Left forelimb (tissue), 1 donor: Measurements from ENCODE around the gene DENND1A.
"Not testable (repeated sequence)": the region's sequence is repeated elsewhere in the genome, so short reads cannot be mapped to it uniquely, and the experiment has no call there.

Source experiments
- DNase-seq: peaks from one replicate; pipeline ENCODE4 v3.0.0-alpha.2; 2018; ENCODE audit warnings: low spot score

DENND1A gene

DNA sequence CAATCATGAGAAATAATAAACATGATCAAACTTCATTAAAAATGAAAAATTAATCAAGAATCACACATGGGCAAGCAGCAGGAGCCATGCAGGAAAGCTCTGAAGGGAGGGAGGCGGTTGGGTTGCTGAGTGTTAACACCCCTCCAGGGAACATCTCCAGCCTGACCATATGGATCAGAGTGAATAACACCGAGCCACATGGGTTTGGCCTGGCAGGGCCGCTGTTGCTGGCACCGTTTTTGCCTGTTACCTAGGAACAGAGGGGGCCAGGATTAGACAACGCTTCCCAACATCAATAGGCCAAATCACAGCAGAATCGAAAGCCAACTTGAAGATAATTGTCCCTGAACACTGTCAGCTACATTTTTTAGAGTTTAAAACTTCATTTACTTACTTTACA, 160.2 kb downstream of the DENND1A start:
- no peak for DNase-seq

GRCh38 chr9:123763910-123764588, 165.9 kb downstream of the DENND1A start:
- no peak for DNase-seq

GRCh38 chr9:123761905-123762605, 167.9 kb downstream of the DENND1A start:
- DNase-seq: no peak

DNA sequence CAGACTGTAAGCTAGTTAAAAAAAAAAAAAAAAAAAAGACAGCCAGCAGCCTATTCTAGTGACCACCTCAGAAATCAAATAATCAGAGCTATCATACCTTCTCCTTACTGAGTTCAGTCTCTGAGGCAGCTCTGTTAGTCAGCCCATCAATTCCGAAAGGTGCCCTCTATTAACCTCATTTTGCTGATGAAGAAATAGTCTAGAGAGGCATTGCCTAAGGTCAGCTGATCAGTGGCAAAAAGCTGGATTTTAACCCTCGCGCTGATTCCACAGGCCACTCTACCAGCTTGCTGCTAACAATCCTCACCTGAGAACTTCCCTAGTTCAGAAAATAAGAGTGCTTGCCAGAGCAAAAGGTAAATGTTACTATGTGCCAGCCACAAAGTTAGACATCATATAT, 172.0 kb downstream of the DENND1A start:
- no peak for DNase-seq

DNA sequence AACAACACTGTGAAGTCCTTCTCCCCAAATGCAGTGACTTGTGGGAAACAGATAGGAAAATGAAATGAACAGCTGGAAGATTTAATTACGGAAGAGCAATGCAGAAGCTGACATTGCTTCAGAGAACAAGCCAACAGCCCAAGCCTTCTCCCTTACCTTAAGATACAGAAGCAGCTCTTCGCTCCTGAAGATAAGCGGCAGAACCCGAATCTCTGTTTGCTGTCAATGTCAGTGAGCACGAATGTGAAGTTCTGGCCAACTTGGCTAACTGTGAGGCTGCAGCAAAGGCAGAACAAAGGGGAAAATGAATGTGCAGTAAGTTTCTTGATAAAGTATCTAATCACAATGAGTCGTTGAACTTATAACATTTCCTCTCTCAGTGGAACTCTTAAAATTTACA, 172.4 kb downstream of the DENND1A start:
- DNase-seq: no peak

- no peak for DNase-seq
Observed at GRCh38 chr9:123756484-123757106, 173.3 kb downstream of the DENND1A start.

DNA sequence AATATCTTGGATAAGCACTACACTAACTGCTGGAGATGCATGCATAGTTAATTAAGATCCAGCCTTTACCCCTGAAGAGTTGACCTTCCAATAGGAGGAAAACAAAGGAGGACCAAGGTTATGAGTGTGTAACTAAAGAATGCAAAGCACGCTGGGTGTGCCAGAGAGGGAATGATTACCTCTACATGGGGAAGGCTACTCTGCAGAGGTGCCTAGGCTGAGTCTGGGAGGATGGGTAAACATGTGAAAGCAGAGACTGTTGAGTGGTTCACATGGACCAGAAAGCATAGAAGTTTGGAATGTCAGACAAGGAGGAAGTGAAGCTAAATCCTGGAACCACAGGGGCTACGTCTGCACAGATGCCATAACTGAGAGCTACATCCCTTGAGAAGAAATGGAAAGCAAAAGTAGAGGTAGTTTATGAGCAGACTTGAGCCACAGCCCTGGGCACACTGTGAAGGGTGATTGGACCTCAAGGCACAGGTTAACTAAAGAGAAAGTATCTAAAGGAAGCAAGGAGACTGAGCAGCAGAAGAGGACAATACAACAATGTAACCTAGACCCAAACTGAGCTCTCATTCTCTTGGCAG, 176.2 kb downstream of the DENND1A start:
- no peak for DNase-seq

DNA sequence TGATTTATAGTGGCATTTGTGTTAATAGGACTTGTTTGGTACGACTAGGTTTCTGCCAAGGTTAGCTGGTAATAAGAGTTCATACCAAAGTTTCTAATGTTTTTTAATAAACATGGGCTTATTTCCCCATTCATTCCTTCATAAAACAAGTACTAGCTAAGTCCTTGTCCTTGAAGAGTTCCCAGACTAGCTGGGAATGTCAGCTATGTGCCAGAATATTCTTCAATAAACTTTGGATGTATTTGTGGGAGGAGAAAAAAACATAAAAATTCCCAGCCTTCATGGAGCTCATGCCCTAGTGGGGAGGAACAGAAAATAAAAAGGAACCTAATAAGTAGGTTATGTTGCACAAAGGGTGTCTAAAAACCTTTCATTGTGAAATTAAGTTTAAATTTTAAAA, 176.9 kb downstream of the DENND1A start:
- no peak for DNase-seq

DNA sequence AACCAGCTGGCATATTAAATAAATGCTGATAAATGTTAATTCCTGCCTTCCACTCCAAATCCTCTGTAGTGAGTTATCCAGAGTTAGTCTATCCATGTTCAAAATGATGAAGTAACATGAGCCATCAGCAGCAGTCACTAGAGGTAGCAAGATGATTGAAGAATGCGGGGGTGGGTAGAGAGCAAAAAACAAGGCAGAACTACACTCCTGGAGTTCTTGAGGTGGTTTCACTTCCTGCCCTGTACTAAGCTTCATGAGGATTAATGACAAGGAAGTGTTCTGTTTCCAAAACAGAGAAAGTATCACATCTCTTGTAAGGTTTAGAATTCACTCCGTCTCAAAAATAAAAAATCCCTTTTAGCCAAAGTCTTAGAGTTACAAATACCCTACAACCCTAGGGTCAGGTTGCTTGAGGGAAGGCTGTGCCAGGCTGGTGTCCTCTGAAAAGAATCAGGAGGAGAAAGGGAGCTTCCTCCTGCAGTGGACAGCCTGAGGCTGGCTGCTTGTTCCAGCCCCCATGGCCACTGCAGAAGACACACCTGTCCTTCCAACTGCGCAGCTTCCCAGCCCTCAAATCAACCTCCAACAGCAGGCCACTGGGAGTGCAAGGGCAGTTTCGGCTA, 180.2 kb downstream of the DENND1A start:
- no peak for DNase-seq

- no peak for DNase-seq
Observed at GRCh38 chr9:123746765-123747164, 183.2 kb downstream of the DENND1A start.

GRCh38 chr9:123745933-123746332, 184.0 kb downstream of the DENND1A start:
- no peak for DNase-seq

- no peak for DNase-seq
Observed at GRCh38 chr9:123745451-123745850, 184.5 kb downstream of the DENND1A start.

- DNase-seq: no peak
Observed at GRCh38 chr9:123743737-123744136, 186.2 kb downstream of the DENND1A start.

DNA sequence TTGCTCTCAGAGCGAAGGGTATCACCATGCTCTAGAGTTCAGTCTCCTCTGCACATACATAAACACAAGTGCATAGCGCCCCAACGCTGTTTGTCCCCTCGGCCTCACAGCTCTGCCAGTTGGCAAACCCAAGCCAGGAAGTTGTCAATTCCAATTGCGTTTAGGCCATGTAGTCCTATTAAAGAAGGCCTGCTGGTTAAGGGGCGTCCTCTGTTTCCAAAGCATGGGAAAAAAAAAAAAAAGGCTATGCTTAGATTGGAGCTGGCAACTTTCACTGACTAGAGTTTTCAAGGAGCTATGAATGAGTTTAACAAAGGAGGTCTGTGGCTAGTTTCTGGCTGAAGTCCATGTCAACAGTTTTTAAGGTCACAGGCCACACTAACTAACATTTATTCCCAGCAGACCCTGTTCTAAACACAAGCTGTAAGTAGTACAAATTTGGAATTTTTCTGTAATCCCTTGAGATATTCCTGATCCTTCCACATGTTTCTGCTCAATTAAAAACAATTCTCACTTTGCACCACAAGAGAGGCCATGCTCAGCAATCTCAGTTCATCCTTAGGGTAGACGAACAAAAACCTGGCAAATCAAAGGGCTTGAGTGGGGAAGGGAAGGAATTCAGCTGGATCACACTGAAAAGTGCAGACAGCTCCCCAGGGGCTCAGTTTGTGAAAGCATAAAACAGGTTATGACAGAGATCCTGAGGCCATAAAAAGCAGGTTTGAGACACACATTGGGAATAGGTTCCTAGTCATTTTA, 187.7 kb downstream of the DENND1A start:
- no peak for DNase-seq

DNA sequence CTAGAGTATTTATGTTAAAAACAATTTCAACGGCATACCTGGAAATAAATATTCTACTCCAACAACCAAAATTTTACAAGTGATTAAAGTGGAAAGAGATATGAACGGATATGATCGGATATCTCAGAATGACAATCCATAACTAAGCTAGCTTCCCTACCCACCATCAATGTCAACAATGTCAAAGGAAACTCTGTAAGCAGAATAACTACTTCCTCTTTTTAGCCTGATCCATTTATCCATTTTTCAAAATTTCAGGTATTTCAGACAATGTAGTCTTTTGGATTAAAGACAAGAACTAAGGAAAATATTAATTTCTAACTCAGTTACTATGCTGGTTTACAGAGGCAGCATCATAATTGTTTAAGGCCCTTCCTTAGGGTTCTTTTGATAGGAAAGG, 188.7 kb downstream of the DENND1A start:
- no peak for DNase-seq

GRCh38 chr9:123739902-123740301, 190.0 kb downstream of the DENND1A start:
- no peak for DNase-seq

GRCh38 chr9:123739387-123739786, 190.5 kb downstream of the DENND1A start:
- no peak for DNase-seq

DNA sequence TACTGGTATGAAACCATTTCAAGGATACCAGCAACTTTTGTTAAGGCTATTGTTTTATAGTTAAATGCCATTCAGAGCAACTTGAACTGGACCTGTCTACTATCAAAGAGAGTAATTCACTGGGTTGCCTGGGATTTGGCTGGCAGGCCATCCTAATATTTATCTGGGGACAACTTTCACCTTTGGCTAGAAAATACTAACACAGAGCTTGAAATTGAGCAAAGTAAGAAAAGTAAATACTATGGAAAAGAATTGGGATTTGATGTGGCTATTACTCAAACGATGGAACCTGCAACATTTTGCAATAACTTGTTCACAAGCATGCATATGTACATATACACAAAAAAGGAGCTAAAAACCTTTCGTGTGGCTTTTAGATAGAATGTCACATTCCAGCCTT, 191.3 kb downstream of the DENND1A start:
- no peak for DNase-seq

DNA sequence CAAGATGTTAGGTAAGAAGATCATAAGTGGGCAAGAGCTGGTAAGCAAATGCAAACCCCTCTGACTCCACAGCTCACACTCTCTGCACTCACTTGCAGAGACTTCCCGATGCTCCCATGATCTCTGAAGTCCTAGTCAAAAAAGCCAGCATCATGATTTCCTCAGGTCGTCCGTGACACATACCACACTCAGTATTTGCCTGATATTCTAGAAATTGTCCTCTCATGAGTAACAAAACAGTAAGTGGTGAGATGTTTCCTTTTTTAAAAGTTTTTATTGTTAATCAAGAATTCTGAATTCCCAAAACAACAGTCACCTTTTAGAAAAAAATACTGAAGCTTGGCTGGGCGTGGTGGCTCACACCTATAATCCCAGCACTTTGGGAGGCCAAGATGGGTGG, 194.6 kb downstream of the DENND1A start:
- no peak for DNase-seq

- not testable (repeated sequence) for DNase-seq
Observed at GRCh38 chr9:123728571-123728970, 201.4 kb downstream of the DENND1A start.

- no peak for DNase-seq
Observed at GRCh38 chr9:123727332-123727731, 202.6 kb downstream of the DENND1A start.

- DNase-seq: peak; percentile 74
Observed at GRCh38 chr9:123725389-123725788, 204.5 kb downstream of the DENND1A start.
